Measurements from ENCODE around the gene IKBIP.
"Not testable (repeated sequence)": the region's sequence is repeated elsewhere in the genome, so short reads cannot be mapped to it uniquely, and the experiment has no call there.

Gene IKBIP

GRCh38 chr12:98635657-98636323 is 8.8 kb downstream of the IKBIP start:
- peak; percentile 22 for DNase-seq

DNA sequence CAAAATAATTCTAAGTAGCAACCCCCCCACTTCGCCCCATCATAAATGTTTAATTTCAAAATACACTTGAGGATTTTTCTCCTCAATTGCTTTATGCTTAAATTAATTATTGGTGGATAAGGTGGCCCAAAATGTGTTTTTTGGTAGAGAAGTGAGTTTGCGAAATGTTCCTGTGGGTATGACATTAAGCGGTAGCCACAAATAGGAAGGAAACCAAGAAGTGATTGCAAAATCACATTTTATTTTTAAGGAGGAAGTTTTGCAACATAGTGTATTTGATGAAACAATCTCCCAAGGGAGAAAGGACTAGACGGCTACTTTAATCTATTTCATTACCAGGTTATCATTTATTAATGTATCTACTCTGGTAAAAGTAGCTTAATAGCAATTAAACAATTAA is 25.6 kb downstream of the IKBIP start:
- no peak for DNase-seq

- DNase-seq = peak; percentile 6
These were observed 31.8 kb downstream of the IKBIP start for GRCh38 chr12:98612696-98613334.

- no peak for DNase-seq
These were observed 34.0 kb downstream of the IKBIP start for GRCh38 chr12:98610596-98610995.

DNA sequence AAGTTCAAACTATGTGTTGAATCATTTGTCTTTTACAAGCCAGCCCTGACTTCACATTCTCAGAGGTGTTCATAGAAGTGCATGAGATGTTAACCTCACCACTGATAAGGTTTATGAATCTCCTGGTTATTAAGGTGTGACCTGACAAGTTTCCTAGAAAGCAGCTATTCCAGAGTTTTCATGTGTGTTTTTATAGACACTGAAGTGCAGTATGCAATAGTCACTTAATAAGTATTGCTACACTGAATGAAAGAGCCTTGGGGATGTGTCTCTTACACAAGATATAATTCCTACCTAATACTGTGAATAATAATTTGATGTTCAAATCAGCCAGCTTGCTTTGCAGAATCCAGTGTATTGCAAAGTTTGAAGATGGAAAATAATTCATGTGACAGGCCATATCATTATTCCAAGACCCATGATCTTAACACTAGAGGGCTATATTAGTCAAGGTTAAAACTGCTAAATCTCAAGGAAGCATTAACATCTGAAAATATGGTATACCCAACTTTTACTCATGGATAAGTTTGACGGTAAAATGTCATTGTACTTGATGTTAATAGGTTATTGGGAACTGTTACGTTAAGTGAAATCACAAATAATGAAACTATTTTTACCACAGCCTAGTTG is 38.1 kb downstream of the IKBIP start:
- no peak for DNase-seq

- no peak for DNase-seq
These were observed 42.7 kb downstream of the IKBIP start for GRCh38 chr12:98601924-98602323.

GRCh38 chr12:98597313-98597712 is 47.3 kb downstream of the IKBIP start:
- not testable (repeated sequence) for DNase-seq

- DNase-seq = no peak
These were observed 49.2 kb downstream of the IKBIP start for GRCh38 chr12:98595243-98595988.

DNA sequence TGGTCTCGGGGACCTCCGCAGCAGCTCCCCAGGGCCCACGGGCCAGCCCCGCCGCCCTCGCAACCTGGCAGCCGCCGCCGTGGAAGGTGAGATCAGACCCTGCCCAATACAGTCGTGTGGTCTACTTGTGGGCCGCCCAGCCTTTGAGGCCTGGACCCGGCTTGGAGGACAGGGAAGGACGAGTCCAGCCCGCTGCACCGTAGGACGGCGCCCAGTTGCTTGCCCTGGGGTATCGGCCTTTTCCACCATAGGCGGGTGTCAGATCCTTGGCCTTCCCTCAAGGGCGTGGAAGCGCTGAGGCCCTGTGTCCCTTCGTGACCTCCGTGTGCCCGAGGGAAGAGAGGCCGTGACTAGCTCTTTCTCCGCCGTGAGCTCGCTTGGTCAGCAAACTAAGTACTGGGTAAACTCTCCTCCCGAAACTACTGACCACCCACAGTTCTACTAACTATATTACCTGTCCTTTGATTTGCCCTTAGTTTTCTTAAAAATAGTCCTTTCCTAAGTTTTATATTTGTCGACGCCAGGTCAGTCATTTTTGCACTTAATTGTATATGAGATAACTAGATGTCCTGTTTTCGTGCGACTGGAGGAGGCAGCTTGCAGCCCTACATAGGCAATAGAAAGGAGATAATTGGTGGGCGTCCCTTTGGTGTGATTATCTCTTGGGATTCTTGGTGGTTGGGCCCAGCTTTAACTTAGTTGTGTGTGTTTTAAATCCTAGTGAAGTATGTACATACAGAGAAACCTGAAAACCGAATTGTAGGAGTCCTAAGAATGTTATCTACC is 50.3 kb downstream of the IKBIP start:
- peak; percentile 67 for DNase-seq

- peak; percentile 99 for DNase-seq
These were observed 51.1 kb downstream of the IKBIP start, which contains the start of gene SLC25A3 for GRCh38 chr12:98593351-98594049. TSS of gene SLC25A3 (plus strand) at chr12:98593686. CDS start at chr12:98593979, 293 bp downstream.

DNA sequence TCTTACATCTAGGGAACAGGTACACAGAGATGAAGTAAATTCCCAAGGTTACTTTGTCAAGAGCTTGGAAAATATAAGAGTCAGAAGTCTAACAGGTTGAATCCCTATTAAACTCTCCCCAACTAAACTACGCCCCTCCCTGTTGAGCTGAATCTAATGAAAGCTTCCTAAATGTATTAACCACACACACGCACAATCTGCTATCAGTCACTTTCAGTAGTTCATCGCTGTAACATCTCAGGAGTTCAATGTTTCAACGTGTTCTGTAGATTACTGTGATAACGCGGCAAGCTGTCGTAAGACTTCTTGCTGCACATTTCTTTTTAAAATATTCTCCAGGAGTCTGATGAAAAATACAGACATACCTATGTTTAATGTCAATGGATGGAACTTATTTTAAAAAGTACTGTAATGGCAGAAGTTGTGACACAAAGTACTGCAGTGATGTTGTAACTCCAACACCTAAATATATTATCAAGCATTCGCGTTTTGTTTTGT is 51.7 kb downstream of the IKBIP start:
- peak; percentile 39 for DNase-seq

- no peak for DNase-seq
These were observed 53.4 kb downstream of the IKBIP start for GRCh38 chr12:98591209-98591608.

- DNase-seq = peak; percentile 50
These were observed 57.5 kb downstream of the IKBIP start for GRCh38 chr12:98587084-98587483.

- DNase-seq = no peak
These were observed 62.5 kb downstream of the IKBIP start for GRCh38 chr12:98582093-98582492.

- no peak for DNase-seq
These were observed 63.5 kb downstream of the IKBIP start for GRCh38 chr12:98581101-98581500.

DNA sequence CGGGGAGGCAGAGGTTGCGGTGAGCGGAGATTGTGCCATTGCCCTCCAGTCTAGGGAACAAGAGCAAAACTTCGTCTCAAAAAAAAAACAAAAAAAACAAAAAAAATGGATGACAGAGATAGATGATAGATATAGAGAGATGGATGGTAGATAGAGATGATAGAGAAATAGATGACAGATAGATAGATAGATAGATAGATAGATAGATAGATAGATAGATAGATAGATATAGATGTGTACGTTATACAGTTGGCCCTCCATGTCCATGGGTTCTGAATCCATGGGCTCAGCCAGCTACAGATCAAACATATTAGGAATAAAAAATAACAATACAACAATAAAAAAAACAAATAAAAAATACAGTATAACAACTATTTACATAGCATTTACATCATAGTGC is 63.9 kb downstream of the IKBIP start:
- DNase-seq = no peak

DNA sequence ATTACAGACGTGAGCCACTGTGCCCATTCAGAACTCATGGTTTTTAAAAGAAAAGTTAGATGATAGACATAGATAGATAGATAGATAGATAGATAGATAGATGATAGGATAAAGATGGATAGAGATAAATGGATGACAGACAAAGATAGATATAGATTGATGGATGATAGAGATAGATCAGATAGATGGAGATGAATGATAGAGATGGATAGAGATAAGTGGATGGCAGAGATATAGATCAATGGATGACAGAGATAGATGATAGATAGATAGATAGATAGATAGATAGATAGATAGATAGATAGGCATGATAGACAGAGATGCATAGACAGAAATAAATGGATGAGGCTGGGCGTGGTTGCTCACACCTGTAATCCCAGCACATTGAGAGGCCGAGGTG is 64.8 kb downstream of the IKBIP start:
- no peak for DNase-seq

DNA sequence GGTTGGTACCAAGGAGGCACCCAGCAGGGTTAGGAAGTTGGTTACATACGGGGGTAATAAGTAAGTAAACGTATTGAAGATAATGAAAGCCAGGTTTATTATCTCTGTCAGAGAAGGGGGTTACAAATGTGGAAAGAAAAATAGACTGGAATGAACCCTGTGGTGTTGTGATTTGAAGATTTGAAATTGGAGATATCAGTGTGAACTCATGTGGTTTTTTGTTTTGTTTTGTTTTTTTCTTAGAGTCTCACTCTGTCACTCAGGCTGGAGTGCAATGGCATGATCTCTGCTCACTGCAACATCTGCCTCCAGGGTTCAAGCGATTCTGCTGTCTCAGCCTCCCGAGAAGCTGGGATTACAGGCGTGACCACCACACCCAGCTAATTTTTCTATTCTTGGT is 65.2 kb downstream of the IKBIP start:
- peak; percentile 13 for DNase-seq

- peak; percentile 34 for DNase-seq
These were observed 65.8 kb downstream of the IKBIP start for GRCh38 chr12:98578821-98579220.

GRCh38 chr12:98578392-98578791 is 66.2 kb downstream of the IKBIP start:
- no peak for DNase-seq

- DNase-seq = not testable (repeated sequence)
These were observed 67.8 kb downstream of the IKBIP start for GRCh38 chr12:98576795-98577194.

- DNase-seq = no peak
These were observed 69.6 kb downstream of the IKBIP start for GRCh38 chr12:98575013-98575412.

Measured in NCI-H69 (cell line).